ENCODE results near the gene DIDO1. TPM values are rescaled to one million over a fixed set of nuclear protein-coding genes. Genes with fewer than 3 reads are reported as not detected.

The DIDO1 gene
- total and polyA plus RNA-seq, 2 of the 13 experiments (the other 11 are each of a cell fraction or from before 2014, with no cell fraction given): 75.0 to 75.1 TPM

- Histone ChIP-seq H3K4me2 (ENCODE audit: low read depth, low read length) (no peak overlapping the region), H3K27ac (ENCODE audit: extremely low read length, insufficient read depth, low read length) (no peak overlapping the region), H3K4me3 (replicated peaks in 1 of 3; ENCODE audit: insufficient read depth in 1 of 3, low read depth in 2 of 3, low read length in 3 of 3) (no peak overlapping the region), H3K9ac (ENCODE audit: insufficient read depth, low read depth, low read length) (no peak overlapping the region), H3K27me3 (ENCODE audit: control insufficient read depth in 1 of 2, insufficient read depth in 2 of 2, low read length in 2 of 2) (no peaks in the 10 kb centered on the region), H3K79me2 (ENCODE audit: insufficient read depth, low read length) (no peaks in the 10 kb centered on the region), H3K36me3 (replicated peaks in 1 of 2; ENCODE audit: control insufficient read depth in 1 of 2, insufficient read depth in 2 of 2, low read length in 2 of 2) (peaks cover 9 to 10% of the 10 kb centered on the region in 2 experiments; a peak in 3 of 5 replicates), H4K20me1 (ENCODE audit: insufficient read depth, low read length) (no peaks in the 10 kb centered on the region; the same call in 1 of the 2 replicates), H3K9me3 (ENCODE audit: low read length) (no peaks in the 10 kb centered on the region), H2AFZ (ENCODE audit: low read length) (no peak overlapping the region), H3K4me1 (ENCODE audit: insufficient read depth, low read length) (peaks cover 23% of the 10 kb centered on the region)
- no peak for TF ChIP-seq SAP130 (CRISPR knock-in tag; IDR thresholded peaks at IDR 0.05; ENCODE audit: low read depth)
- TF ChIP-seq ZFP90 (CRISPR knock-in tag; IDR thresholded peaks at IDR 0.05; ENCODE audit: borderline replicate concordance): no peak
- TF ChIP-seq KAT7 (CRISPR knock-in tag; IDR thresholded peaks at IDR 0.05; ENCODE audit: borderline replicate concordance): no peak
- TF ChIP-seq ZNF678 (CRISPR knock-in tag; IDR thresholded peaks at IDR 0.05): no peak
- TF ChIP-seq UBTF (CRISPR knock-in tag; IDR thresholded peaks at IDR 0.05): no peak
- TF ChIP-seq ZFP82 (CRISPR knock-in tag; IDR thresholded peaks at IDR 0.05; ENCODE audit: borderline replicate concordance): no peak
- TF ChIP-seq ZNF234 (CRISPR knock-in tag; conservative IDR thresholded peaks at IDR 0.05): no peak
- no peak for TF ChIP-seq ZBTB1 (CRISPR knock-in tag; IDR thresholded peaks at IDR 0.05; ENCODE audit: borderline replicate concordance)
- no peak for TF ChIP-seq ZBTB3 (CRISPR knock-in tag; IDR thresholded peaks at IDR 0.05; ENCODE audit: borderline replicate concordance, low read depth)
- no peak for TF ChIP-seq CHD2 (IDR thresholded peaks at IDR 0.05; ENCODE audit: low read depth, low read length)
- TF ChIP-seq ZNF136 (CRISPR knock-in tag; IDR thresholded peaks at IDR 0.05; ENCODE audit: low read depth): no peak
- no peak for TF ChIP-seq ATF4 (CRISPR knock-in tag; IDR thresholded peaks at IDR 0.05)
- WGBS (ENCODE audit: low lambda C conversion rate): 86% methylated on average over 14 of the region's 14 CpGs
- ATAC-seq (no peak), DNase-seq (ENCODE audit: low spot score) (no peak), FAIRE-seq (no peak)
- POLR2A ChIA-PET: no interaction called here
- no TSS peak for BruUV-seq (replicated peaks)
- in situ Hi-C loops (cut with HindIII; ENCODE audit: extremely low pct_ligation_motif_present, low pct_unique_long_range_greater_than_20kb) (no loop called here), intact Hi-C loops (cut with micrococcal nuclease; ENCODE audit: unreplicated experiment) (no loop called here)
- CTCF ChIA-PET (ENCODE audit: low intra/inter-chr PET ratio, low total read pairs): no interaction called here
Measured at GRCh38 chr20:62830251-62830650, 96.1 kb downstream of the DIDO1 start.

Data from HepG2 (cell line).